HG03378 (cell line): ENCODE measurements around the gene TRIM31.
"Not testable (repeated sequence)": the region's sequence is repeated elsewhere in the genome, so short reads cannot be mapped to it uniquely, and the experiment has no call there.

ENCODE experiments used
- ATAC-seq: cut with Tn5 transposase; IDR thresholded peaks from one replicate; pipeline ENCODE4 v1.9.1; 2021; ENCODE audit warnings: mild to moderate bottlenecking, moderate library complexity; ENCODE audit not compliant: unreplicated experiment

Gene TRIM31

DNA sequence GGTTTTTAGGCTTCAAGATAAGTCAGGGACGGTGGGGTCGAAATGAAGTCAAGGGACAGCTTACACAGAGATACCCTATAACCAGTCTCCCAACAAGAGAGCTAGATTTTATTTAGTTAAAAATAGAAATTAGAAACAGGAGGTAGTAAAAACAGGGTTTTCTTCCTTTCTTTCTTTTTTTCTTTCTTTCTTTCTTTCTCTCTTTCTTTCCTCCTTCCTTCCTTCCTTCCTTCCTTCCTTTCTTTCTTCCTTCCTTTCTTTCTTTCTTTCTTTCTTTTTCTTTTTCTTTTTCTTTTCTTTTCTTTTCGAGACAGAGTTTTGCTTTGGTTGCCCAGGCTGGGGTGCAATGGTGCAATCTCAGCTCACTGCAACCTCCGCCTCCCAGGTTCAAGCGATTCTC is 5.8 kb upstream of the TRIM31 start:
- ATAC-seq = not testable (repeated sequence)

- ATAC-seq = no peak
These were observed 3.8 kb upstream of the TRIM31 start for GRCh38 chr6:30116724-30117123.

DNA sequence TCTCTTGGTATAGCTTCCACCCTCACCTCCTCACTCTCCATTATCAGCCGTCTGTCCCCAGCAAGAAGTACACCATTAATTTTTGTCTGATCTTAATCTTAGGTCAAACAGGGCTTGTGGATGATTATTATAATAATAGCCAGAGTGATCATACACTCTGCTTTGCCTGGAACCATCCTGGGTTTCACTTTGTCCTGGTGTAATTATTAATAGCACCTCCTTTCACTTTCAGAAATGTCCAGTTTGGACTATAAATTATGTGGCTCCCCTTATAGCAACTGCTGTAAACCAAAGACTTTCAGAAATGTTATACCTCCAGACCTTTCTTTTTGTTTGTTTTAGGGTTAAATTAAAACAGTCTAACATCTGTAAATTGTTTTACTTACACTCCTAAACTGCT is 951 bp upstream of the TRIM31 start:
- ATAC-seq = no peak

- ATAC-seq = no peak
These were observed 392 bp downstream of the TRIM31 start for GRCh38 chr6:30112402-30112994.

DNA sequence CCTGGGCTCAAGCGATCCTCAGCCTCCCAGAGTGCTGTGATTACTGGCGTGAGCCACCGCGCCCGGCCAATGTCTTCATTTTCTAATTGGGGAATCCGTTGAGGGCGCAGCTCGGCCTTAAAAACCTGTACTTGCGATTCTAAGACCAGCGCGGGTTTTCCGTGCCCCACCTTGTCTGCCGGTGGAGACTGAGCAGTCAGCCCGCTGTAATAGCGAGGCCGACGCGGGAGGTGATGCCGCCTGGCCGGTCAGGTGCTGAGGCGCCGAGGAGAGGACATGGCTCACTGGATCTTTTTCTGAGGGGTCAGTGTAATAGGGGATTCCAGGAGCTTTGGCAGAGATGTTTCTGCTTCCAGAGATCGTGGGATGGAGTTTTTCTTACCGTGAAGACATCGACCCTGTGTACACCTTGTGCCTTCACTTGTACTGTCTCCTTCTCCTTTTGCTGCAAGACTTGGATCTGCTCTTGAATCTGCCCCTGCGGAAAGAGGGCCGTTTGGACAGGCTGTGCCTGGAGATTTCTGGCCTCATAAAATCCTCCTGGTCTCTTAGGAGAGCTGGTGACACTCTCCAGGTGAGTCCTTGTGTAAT is 1.5 kb downstream of the TRIM31 start:
- no peak for ATAC-seq

- ATAC-seq = no peak
These were observed 8.2 kb downstream of the TRIM31 start for GRCh38 chr6:30104661-30105060.

DNA sequence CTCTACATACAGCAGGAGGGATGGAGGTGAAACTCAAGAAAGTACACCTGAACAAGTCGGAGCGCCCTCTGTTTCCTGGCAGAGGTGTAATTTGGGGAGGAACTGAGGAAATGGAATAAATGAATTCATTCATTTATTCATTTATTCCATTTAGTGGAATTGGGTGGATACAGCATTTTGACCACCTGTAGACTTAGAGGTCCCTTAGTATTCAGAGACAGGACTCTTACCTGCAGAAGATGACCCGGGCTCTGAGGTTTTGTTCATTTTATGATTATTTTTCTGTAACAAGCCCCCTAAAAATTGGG is 9.1 kb downstream of the TRIM31 start:
- ATAC-seq = no peak

DNA sequence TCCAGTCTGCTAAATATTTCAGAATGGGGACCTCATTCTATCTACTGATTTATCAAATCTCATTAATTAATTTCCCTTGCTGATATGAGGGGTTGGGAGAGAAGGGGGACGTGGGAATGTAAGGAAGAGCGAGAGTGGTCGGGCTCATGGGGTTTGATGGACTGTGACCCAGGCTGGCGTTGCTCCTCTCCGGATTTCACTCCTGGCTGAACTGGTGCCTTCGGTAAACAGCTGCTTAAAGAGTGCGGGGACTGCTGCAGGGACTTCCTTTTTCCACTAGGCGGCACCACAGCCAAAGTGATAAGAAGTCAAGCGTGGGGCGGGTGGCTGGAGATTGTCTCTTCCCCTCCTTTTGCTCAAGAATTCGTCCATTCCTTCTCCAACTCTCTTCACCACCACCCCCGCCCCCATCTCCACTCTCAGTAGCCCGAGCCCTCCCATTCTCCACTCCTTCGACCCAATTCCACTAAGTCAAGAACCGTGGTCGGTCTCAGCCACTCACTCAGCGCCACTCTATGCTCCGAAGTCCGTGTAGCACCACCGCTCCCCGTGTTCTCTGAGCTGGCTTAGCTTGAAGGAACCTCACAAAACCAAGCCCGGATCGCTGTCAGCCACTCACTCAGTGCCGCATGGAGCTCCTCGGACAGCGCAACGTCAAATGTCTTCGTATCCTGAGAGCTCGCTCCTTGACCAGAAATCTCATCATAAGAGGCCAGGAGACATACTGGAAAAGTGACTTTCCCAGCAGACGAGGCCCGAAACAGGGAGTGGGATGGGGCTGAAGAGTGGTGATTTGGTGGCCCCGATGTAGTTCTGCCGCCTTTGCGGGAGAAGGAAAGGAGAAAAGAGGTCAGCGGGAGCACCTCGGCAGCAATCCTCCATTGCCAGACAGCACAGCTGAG is 9.7 kb downstream of the TRIM31 start:
- peak; percentile 66 for ATAC-seq

DNA sequence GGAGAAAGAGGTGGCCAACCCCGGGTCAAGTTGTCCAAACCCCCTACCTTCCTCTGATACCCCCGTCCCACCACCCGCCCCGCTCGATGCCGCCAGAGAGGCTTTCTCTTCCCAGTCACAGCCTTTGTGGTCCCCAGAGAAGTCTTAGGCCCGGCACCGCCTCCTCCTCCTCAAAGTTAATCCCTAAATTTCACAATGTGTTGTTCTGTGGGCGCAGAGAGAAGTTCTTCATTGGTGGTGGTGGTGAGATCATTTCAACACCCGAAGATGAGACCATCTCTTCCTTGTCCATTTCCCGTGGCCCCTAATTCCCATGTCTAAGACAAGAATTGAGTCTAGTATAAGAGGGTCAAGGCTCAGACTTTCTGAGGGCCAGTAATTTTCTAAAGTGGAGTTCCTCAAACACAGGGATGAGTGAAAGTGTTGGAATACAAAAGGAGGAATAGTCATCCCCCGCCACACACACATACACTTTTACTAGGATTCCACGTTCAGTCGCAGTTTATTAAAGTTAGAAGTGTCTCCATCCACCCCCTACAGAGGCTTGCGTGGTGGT is 10.4 kb downstream of the TRIM31 start:
- no peak for ATAC-seq

- no peak for ATAC-seq
These were observed 11.2 kb downstream of the TRIM31 start for GRCh38 chr6:30101444-30102413.

- no peak for ATAC-seq
These were observed 12.1 kb downstream of the TRIM31 start for GRCh38 chr6:30100585-30101443.

DNA sequence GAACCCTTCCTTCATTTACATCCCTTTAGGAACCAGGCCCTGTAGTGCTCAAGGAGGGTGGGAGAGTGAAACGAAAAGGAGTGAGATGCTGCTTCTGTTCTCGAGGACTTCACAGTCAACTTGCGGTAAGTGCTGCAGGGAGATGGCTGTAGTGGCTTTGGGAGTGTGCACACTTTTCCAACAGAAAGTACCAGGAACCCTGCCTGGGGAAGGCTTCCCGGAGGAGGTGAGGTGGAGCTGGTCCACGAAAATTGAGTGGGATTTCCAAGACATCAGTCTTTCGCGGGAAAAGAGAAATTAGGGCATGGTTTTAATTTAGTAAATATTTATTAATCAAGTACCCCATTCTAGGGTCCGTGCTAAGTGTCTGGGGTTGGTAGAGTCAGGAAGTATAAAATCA is 12.7 kb downstream of the TRIM31 start:
- no peak for ATAC-seq

- ATAC-seq = no peak
These were observed 14.8 kb downstream of the TRIM31 start for GRCh38 chr6:30097902-30098768.

GRCh38 chr6:30096829-30097228 is 16.1 kb downstream of the TRIM31 start:
- no peak for ATAC-seq

- no peak for ATAC-seq
These were observed 18.8 kb downstream of the TRIM31 start for GRCh38 chr6:30093951-30094661.

GRCh38 chr6:30092852-30093543 is 19.9 kb downstream of the TRIM31 start:
- no peak for ATAC-seq

DNA sequence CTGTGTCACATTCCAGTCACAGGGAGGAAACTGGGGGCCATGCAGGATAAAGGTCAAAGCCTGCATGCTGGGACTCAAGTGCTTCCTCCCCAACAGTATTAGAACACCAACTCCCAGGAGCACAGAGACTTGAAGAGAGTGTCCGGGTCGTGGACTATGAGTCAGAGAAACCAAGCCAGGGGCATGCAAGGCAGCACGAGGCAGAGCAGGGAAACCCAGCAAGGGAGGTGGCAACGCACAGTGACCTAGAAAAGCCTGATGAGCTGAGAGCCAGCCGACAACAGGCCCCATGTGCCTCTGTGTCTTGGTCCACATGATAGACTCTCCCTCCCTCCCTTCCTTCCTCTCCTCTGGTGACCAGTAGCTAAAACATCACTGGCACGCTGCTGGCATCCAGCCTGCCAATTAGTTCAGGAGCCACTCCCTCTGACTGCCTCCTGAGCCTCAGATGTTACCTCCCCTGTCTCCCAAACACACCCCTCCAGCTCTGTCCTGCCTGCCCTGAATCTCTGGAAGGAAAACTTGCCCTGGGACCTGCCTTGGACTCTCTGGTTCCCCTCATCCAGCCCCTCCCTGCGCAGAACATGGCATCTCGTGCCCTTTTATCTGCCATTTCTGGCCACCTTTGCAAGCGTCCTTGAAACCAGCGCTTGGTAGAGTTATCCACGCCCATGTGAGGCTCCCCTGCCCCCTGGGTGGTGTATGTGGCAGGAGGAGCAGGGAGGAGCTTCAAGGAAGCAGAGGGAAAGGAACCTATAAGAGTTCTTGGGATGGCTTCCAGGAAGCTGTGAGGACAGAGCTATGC is 21.1 kb downstream of the TRIM31 start:
- ATAC-seq = no peak
